Measurements from ENCODE around the gene PNMA8C. TPM values are rescaled to one million over a fixed set of nuclear protein-coding genes. Genes with fewer than 3 reads are reported as not detected.

Gene PNMA8C
- total RNA-seq, 6 experiments from 2014 or later: 0.05 to 0.09 (median 0.07) TPM; not detected in 3

- DNase-seq: no peak
- Mint-ChIP-seq H3K4me3 (no peak overlapping the region), H3K4me1 (ENCODE audit: low read depth) (peaks cover 18% of the 10 kb centered on the region), H3K27me3 (ENCODE audit: insufficient read depth) (peaks cover 3% of the 10 kb centered on the region), H3K36me3 (ENCODE audit: low read depth) (peaks cover 43% of the 10 kb centered on the region), H3K27ac (no peak overlapping the region), H3K9me3 (peaks cover 10% of the 10 kb centered on the region)
- TF ChIP-seq, protein P1, sequence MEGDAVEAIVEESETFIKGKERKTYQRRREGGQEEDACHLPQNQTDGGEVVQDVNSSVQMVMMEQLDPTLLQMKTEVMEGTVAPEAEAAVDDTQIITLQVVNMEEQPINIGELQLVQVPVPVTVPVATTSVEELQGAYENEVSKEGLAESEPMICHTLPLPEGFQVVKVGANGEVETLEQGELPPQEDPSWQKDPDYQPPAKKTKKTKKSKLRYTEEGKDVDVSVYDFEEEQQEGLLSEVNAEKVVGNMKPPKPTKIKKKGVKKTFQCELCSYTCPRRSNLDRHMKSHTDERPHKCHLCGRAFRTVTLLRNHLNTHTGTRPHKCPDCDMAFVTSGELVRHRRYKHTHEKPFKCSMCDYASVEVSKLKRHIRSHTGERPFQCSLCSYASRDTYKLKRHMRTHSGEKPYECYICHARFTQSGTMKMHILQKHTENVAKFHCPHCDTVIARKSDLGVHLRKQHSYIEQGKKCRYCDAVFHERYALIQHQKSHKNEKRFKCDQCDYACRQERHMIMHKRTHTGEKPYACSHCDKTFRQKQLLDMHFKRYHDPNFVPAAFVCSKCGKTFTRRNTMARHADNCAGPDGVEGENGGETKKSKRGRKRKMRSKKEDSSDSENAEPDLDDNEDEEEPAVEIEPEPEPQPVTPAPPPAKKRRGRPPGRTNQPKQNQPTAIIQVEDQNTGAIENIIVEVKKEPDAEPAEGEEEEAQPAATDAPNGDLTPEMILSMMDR (IDR thresholded peaks at IDR 0.05): no peak
Measured at GRCh38 chr19:46384396-46384795, 44.3 kb downstream of the PNMA8C start.

GRCh38 chr19:46383846-46384245 lies 44.9 kb downstream of the PNMA8C start:
- Mint-ChIP-seq H3K4me3 (no peak overlapping the region), H3K36me3 (ENCODE audit: low read depth) (peaks cover 40% of the 10 kb centered on the region), H3K27me3 (ENCODE audit: insufficient read depth) (peaks cover under 1% of the 10 kb centered on the region), H3K4me1 (ENCODE audit: low read depth) (peaks cover 24% of the 10 kb centered on the region), H3K9me3 (peaks cover 6% of the 10 kb centered on the region; the same call in 1 of the 2 replicates), H3K27ac (no peak overlapping the region)
- TF ChIP-seq, protein P1 (IDR thresholded peaks at IDR 0.05): no peak
- DNase-seq: no peak

GRCh38 chr19:46383171-46383815 lies 45.4 kb downstream of the PNMA8C start:
- peaks cover 29% of the 10 kb centered on the region for H3K4me1 Mint-ChIP-seq (ENCODE audit: low read depth)
- H3K27me3 Mint-ChIP-seq (ENCODE audit: insufficient read depth): no peaks in the 10 kb centered on the region; the same call in none of the 2 replicates

GRCh38 chr19:46381756-46382345 lies 46.9 kb downstream of the PNMA8C start:
- Mint-ChIP-seq H3K27ac (no peak overlapping the region), H3K4me3 (no peak overlapping the region), H3K4me1 (ENCODE audit: low read depth) (peaks cover 44% of the 10 kb centered on the region), H3K27me3 (ENCODE audit: insufficient read depth) (no peaks in the 10 kb centered on the region; the same call in 1 of the 2 replicates), H3K9me3 (no peaks in the 10 kb centered on the region), H3K36me3 (ENCODE audit: low read depth) (peaks cover 30% of the 10 kb centered on the region)
- no peak for DNase-seq
- TF ChIP-seq, protein P1 (IDR thresholded peaks at IDR 0.05): no peak

More at GRCh38 chr19:46383171-46383815, 45.4 kb downstream of the PNMA8C start:
- Mint-ChIP-seq H3K27ac (no peak overlapping the region), H3K36me3 (ENCODE audit: low read depth) (peaks cover 34% of the 10 kb centered on the region), H3K9me3 (0 out of 2 replicates have a peak, but pooled peaks cover under 1% of the 10 kb centered on the region), H3K4me3 (no peak overlapping the region)
- no peak for DNase-seq
- TF ChIP-seq, protein P1 (IDR thresholded peaks at IDR 0.05): no peak

DNA sequence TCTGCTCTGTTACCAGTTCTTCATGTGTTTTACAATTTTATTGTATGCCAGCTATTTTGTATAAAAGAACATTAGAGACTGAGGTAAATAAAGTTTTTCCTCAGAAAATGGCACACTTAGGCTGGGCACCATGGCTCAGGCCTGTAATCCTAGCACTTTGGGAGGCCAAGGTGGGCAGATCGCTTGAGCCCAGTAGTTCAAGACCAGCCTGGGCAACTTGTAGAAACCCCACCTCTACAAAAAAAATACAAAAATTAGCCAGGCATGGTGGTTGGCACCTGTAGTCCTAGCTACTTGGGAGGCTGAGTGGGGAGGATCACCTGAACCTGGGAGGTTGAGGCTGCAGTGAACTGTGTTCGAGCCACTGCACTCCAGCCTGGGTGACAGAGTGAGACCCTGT lies 47.4 kb downstream of the PNMA8C start:
- no peak for DNase-seq
- no peaks in the 10 kb centered on the region for H3K9me3 Mint-ChIP-seq
- H3K4me3 Mint-ChIP-seq: no peak overlapping the region
- peaks cover 30% of the 10 kb centered on the region for H3K36me3 Mint-ChIP-seq (ENCODE audit: low read depth)
- no peak overlapping the region; the same call in 1 of the 2 replicates for H3K27ac Mint-ChIP-seq
- H3K4me1 Mint-ChIP-seq (ENCODE audit: low read depth): peaks cover 49% of the 10 kb centered on the region
- TF ChIP-seq, protein P1 (IDR thresholded peaks at IDR 0.05): no peak
- no peaks in the 10 kb centered on the region; the same call in 1 of the 2 replicates for H3K27me3 Mint-ChIP-seq (ENCODE audit: insufficient read depth)

All from HFFc6 (cell line).